G401 (cell line): ENCODE measurements around the gene AAK1. TPM values are rescaled to one million over a fixed set of nuclear protein-coding genes. Genes with fewer than 3 reads are reported as not detected.
"Not testable (repeated sequence)": the region's sequence is repeated elsewhere in the genome, so short reads cannot be mapped to it uniquely, and the experiment has no call there.

Experiments used
- DNase-seq: peaks from one replicate; pipeline ENCODE4 v3.0.0-alpha.2; 2015; ENCODE audit warnings: low spot score
- in situ Hi-C: cut with HindIII; loops from 2 replicates; pipeline ENCODE4 v1.10.0; 2016; ENCODE audit warnings: low sequenced_read_pairs, mixed read lengths
- total RNA-seq: library from RNA; depleted of rRNA; stranded (reverse); fragments of >200 nt; shearing (Covaris generic); gene quantifications from 2 replicates; pipeline ENCODE4 v1.2.3, GENCODE V29; 2014

The AAK1 gene
- total RNA-seq, 1 experiment from 2014 or later = 5.6 TPM

- in situ Hi-C loops = no loop called here
Observed at GRCh38 chr2:69634196-69634821, 9.2 kb downstream of the AAK1 start.

GRCh38 chr2:69631402-69631801 lies 12.1 kb downstream of the AAK1 start:
- DNase-seq = no peak
- in situ Hi-C loops = no loop called here

More at GRCh38 chr2:69634196-69634821, 9.2 kb downstream of the AAK1 start:
- no peak for DNase-seq

- in situ Hi-C loops = no loop called here
- no peak for DNase-seq
Observed at GRCh38 chr2:69629921-69630608, 13.5 kb downstream of the AAK1 start.

GRCh38 chr2:69628325-69629021 lies 15.1 kb downstream of the AAK1 start:
- no peak for DNase-seq
- in situ Hi-C loops = no loop called here

GRCh38 chr2:69625078-69625795 lies 18.3 kb downstream of the AAK1 start:
- in situ Hi-C loops = no loop called here
- DNase-seq = no peak

- in situ Hi-C loops = no loop called here
- DNase-seq = no peak
Observed at GRCh38 chr2:69624611-69625010, 18.9 kb downstream of the AAK1 start.

GRCh38 chr2:69624131-69624530 lies 19.4 kb downstream of the AAK1 start:
- DNase-seq = no peak
- in situ Hi-C loops = no loop called here

- no peak for DNase-seq
- in situ Hi-C loops = no loop called here
Observed at GRCh38 chr2:69623236-69623635, 20.3 kb downstream of the AAK1 start.

- in situ Hi-C loops, DNase-seq: not testable (repeated sequence)
Observed at GRCh38 chr2:69622805-69623204, 20.7 kb downstream of the AAK1 start.

- in situ Hi-C loops, DNase-seq: not testable (repeated sequence)
Observed at GRCh38 chr2:69622017-69622540, 21.5 kb downstream of the AAK1 start.

GRCh38 chr2:69621440-69621839 lies 22.1 kb downstream of the AAK1 start:
- in situ Hi-C loops = no loop called here
- no peak for DNase-seq

- in situ Hi-C loops = no loop called here
- DNase-seq = no peak
Observed at GRCh38 chr2:69620870-69621269, 22.7 kb downstream of the AAK1 start.

- in situ Hi-C loops = no loop called here
- DNase-seq = no peak
Observed at GRCh38 chr2:69619725-69620124, 23.8 kb downstream of the AAK1 start.

GRCh38 chr2:69618362-69618761 lies 25.2 kb downstream of the AAK1 start:
- in situ Hi-C loops = no loop called here
- DNase-seq = no peak

GRCh38 chr2:69617744-69618143 lies 25.8 kb downstream of the AAK1 start:
- in situ Hi-C loops = no loop called here
- DNase-seq = no peak

GRCh38 chr2:69616755-69617154 lies 26.8 kb downstream of the AAK1 start:
- in situ Hi-C loops = no loop called here
- DNase-seq = no peak

- in situ Hi-C loops = no loop called here
- DNase-seq = no peak
Observed at GRCh38 chr2:69615969-69616368, 27.6 kb downstream of the AAK1 start.

GRCh38 chr2:69615078-69615625 lies 28.4 kb downstream of the AAK1 start:
- no peak for DNase-seq
- in situ Hi-C loops = no loop called here

- in situ Hi-C loops = no loop called here
- no peak for DNase-seq
Observed at GRCh38 chr2:69612707-69613106, 30.8 kb downstream of the AAK1 start.
